Endodermal cell (in vitro differentiated cells): ENCODE results near the gene PTPRM. TPM values are rescaled to one million over a fixed set of nuclear protein-coding genes. Genes with fewer than 3 reads are reported as not detected.

Experiments
- DNase-seq: peaks from one replicate; pipeline ENCODE4 v3.0.0-alpha.2; 2017
- H3K27ac ChIP-seq: 2 replicates; pipeline ENCODE4 v1.5.1; 2013; ENCODE audit warnings: mild to moderate bottlenecking, low read depth, low read length, moderate library complexity
- H3K27me3 ChIP-seq: 2 replicates; pipeline ENCODE4 v1.6.1; 2013; ENCODE audit warnings: mild to moderate bottlenecking, low read length, moderate library complexity; ENCODE audit not compliant: insufficient read depth, control insufficient read depth, poor library complexity, severe bottlenecking
- H3K36me3 ChIP-seq: 2 replicates; pipeline ENCODE4 v1.7.0; 2013; ENCODE audit warnings: mild to moderate bottlenecking, low read length, moderate library complexity; ENCODE audit not compliant: control insufficient read depth, insufficient read depth
- H3K4me1 ChIP-seq: one replicate; pipeline ENCODE4 v1.7.0; 2013; ENCODE audit warnings: low read length; ENCODE audit not compliant: control insufficient read depth, insufficient read depth
- H3K4me3 ChIP-seq: 2 replicates; pipeline ENCODE4 v1.5.1; 2013; ENCODE audit warnings: mild to moderate bottlenecking, low read length, moderate library complexity
- H3K9ac ChIP-seq: 2 replicates; pipeline ENCODE4 v1.6.1; 2013; ENCODE audit warnings: mild to moderate bottlenecking, low read length, moderate library complexity; ENCODE audit not compliant: poor library complexity, severe bottlenecking; ENCODE audit errors: extremely low read depth
- H3K9me3 ChIP-seq: 2 replicates; pipeline ENCODE4 v1.6.1; 2013; ENCODE audit warnings: mild to moderate bottlenecking, low read length, moderate library complexity; ENCODE audit not compliant: control insufficient read depth
- H3K27ac Mint-ChIP-seq: 2 replicates; pipeline ENCODE4 v1.8.0; 2020; ENCODE audit warnings: mixed read lengths
- H3K27me3 Mint-ChIP-seq: 2 replicates; pipeline ENCODE4 v1.8.0; 2021; ENCODE audit warnings: mild to moderate bottlenecking, mixed read lengths; ENCODE audit not compliant: insufficient read depth
- H3K36me3 Mint-ChIP-seq: 2 replicates; pipeline ENCODE4 v1.8.0; 2020; ENCODE audit warnings: low read depth, mixed read lengths
- H3K4me1 Mint-ChIP-seq: 2 replicates; pipeline ENCODE4 v1.8.0; 2020; ENCODE audit warnings: mixed read lengths
- H3K4me3 Mint-ChIP-seq: 2 replicates; pipeline ENCODE4 v1.8.0; 2020; ENCODE audit warnings: mild to moderate bottlenecking, moderate library complexity, mixed read lengths
- H3K9me3 Mint-ChIP-seq: 2 replicates; pipeline ENCODE4 v1.8.0; 2020; ENCODE audit warnings: mild to moderate bottlenecking, mixed read lengths
- WGBS, 2 experiments: methylation state at CpG; one replicate each; pipeline versions ENCODE4 v1.1.5 to v1.1.7; 2013; ENCODE audit warnings: missing lambda C conversion rate in 2 of 2, mixed read lengths in 1 of 2; ENCODE audit not compliant: insufficient coverage in 1 of 2, insufficient read length in 1 of 2; 5-methylcytosine and 5-hydroxymethylcytosine counted together
- total RNA-seq, 2 donors: library from RNA; stranded (reverse); fragmentation: NEBNext Ultra II Directional in 1 of 2; extraction: Animal tissue kit (Norgen Biotek cat#: 25700) in 1 of 2; gene quantifications; 2 replicates in 1 of 2; 3 replicates in 1 of 2; pipeline ENCODE4 v1.2.1, GENCODE V29; 2021
- TF ChIP-seq, protein P1 (sequence below): fragments of 200-600 bp; sonication (generic); conservative IDR thresholded peaks from 2 replicates; pipeline ENCODE4 v1.5.0; 2021; ENCODE audit warnings: antibody characterized with exemption, mild to moderate bottlenecking

The PTPRM gene
- total RNA-seq, 2 donors from 2014 or later = 47.2 to 57.6 TPM

GRCh38 chr18:7548221-7548620, 18.9 kb upstream of the PTPRM start:
- Mint-ChIP-seq H3K4me3 (no peak overlapping the region), H3K9me3 (no peaks in the 10 kb centered on the region), H3K27me3 (no peaks in the 10 kb centered on the region), H3K4me1 (peaks cover 14% of the 10 kb centered on the region), H3K27ac (no peak overlapping the region), H3K36me3 (no peaks in the 10 kb centered on the region)
- no peaks in the 10 kb centered on the region for H3K27me3 ChIP-seq
- no peak overlapping the region for H3K4me3 ChIP-seq
- no peak for DNase-seq
- H3K4me1 ChIP-seq = no peaks in the 10 kb centered on the region
- 95 to 100% methylated on average over 2 to 11 of the region's 11 CpGs for WGBS, 2 experiments
- H3K27ac ChIP-seq = no peak overlapping the region
- no peak overlapping the region for H3K9ac ChIP-seq
- no peaks in the 10 kb centered on the region for H3K9me3 ChIP-seq
- no peaks in the 10 kb centered on the region for H3K36me3 ChIP-seq
- TF ChIP-seq, protein P1, sequence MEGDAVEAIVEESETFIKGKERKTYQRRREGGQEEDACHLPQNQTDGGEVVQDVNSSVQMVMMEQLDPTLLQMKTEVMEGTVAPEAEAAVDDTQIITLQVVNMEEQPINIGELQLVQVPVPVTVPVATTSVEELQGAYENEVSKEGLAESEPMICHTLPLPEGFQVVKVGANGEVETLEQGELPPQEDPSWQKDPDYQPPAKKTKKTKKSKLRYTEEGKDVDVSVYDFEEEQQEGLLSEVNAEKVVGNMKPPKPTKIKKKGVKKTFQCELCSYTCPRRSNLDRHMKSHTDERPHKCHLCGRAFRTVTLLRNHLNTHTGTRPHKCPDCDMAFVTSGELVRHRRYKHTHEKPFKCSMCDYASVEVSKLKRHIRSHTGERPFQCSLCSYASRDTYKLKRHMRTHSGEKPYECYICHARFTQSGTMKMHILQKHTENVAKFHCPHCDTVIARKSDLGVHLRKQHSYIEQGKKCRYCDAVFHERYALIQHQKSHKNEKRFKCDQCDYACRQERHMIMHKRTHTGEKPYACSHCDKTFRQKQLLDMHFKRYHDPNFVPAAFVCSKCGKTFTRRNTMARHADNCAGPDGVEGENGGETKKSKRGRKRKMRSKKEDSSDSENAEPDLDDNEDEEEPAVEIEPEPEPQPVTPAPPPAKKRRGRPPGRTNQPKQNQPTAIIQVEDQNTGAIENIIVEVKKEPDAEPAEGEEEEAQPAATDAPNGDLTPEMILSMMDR = no peak

GRCh38 chr18:7548721-7549120, 18.4 kb upstream of the PTPRM start:
- Histone ChIP-seq H3K4me3 (no peak overlapping the region), H3K27me3 (no peaks in the 10 kb centered on the region), H3K27ac (no peak overlapping the region), H3K9ac (no peak overlapping the region), H3K4me1 (no peaks in the 10 kb centered on the region), H3K36me3 (no peaks in the 10 kb centered on the region), H3K9me3 (no peaks in the 10 kb centered on the region)
- Mint-ChIP-seq H3K27ac (no peak overlapping the region), H3K27me3 (no peaks in the 10 kb centered on the region), H3K9me3 (no peaks in the 10 kb centered on the region), H3K4me1 (peaks cover 14% of the 10 kb centered on the region), H3K36me3 (no peaks in the 10 kb centered on the region), H3K4me3 (no peak overlapping the region)
- 89 to 98% methylated on average over 3 of the region's 3 CpGs for WGBS, 2 experiments
- TF ChIP-seq, protein P1 = no peak
- DNase-seq = no peak

DNA sequence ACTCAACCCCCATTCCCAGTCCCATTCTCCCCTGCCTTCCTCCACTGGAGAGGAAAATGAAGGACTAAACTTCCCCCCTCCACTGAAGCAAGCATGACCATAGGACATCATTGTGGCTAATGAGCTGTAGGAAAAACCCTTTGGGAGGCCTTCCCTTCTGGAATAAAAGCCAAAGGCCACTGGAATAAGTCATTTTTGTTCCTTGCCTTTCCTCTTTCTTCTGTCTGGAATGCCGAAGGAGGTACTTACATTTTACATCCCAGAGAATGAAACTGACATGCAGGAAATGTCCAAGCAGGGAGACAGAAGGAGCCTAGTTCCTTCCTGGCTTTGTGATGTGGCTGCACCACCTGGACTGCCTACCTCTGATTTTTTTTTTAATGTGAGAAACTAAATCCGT, 9.1 kb upstream of the PTPRM start:
- Histone ChIP-seq H3K27me3 (no peaks in the 10 kb centered on the region), H3K36me3 (no peaks in the 10 kb centered on the region), H3K27ac (no peak overlapping the region), H3K4me1 (peaks cover 7% of the 10 kb centered on the region), H3K4me3 (no peak overlapping the region), H3K9ac (no peak overlapping the region), H3K9me3 (no peaks in the 10 kb centered on the region)
- Mint-ChIP-seq H3K27me3 (no peaks in the 10 kb centered on the region), H3K4me1 (peaks cover 17% of the 10 kb centered on the region), H3K4me3 (no peak overlapping the region), H3K27ac (no peak overlapping the region), H3K9me3 (peaks cover 1% of the 10 kb centered on the region), H3K36me3 (no peaks in the 10 kb centered on the region)
- WGBS, 2 experiments = 86 to 100% methylated on average over 2 of the region's 2 CpGs
- no peak for DNase-seq
- TF ChIP-seq, protein P1 = no peak
